PC-9 (cell line): ENCODE data around the gene SHANK1. TPM values are rescaled to one million over a fixed set of nuclear protein-coding genes. Genes with fewer than 3 reads are reported as not detected.

Experiments used
- BruUV-seq: library from RNA; stranded (reverse); fragments of 400-500 nt; replicated peaks from 2 replicates; lab custom pipeline; 2021; lab: Mats Ljungman, UMichigan
- CTCF ChIA-PET: fragments of 300-600 bp; sonication (Branson Sonifier 250); formaldehyde crosslinking; loops from one replicate; lab custom pipeline; 2022; ENCODE audit warnings: antibody characterized with exemption; lab: Charles Lee
- POLR2A ChIA-PET: fragments of 300-600 bp; sonication (Branson Sonifier 250); formaldehyde crosslinking; loops from one replicate; lab custom pipeline; 2022; ENCODE audit warnings: antibody characterized with exemption; ENCODE audit not compliant: unreplicated experiment; lab: Charles Lee
- DNase-seq, 2 experiments: peaks; one replicate each; pipeline versions ENCODE4 v3.0.0 to v3.0.0-alpha.2; 2015 to 2022; ENCODE audit warnings: mixed read lengths in 1 of 2
- H2AFZ ChIP-seq: fragments of 200-600 bp; sonication (generic); 2 replicates; pipeline ENCODE4 v1.8.1; 2017; ENCODE audit warnings: antibody characterized with exemption
- H3F3A ChIP-seq: fragments of 200-600 bp; sonication (generic); 2 replicates; pipeline ENCODE4 v1.8.1; 2017; ENCODE audit warnings: antibody characterized with exemption, mild to moderate bottlenecking, low read depth; ENCODE audit not compliant: insufficient read depth
- H3K27ac ChIP-seq: fragments of 200-600 bp; sonication (generic); 2 replicates; pipeline ENCODE4 v1.6.1; 2016; ENCODE audit warnings: mixed run types
- H3K27me3 ChIP-seq: fragments of 200-600 bp; sonication (generic); 2 replicates; pipeline ENCODE4 v1.6.1; 2016; ENCODE audit warnings: low read depth, mixed run types; ENCODE audit not compliant: insufficient read depth
- H3K36me3 ChIP-seq: fragments of 200-600 bp; sonication (generic); 2 replicates; pipeline ENCODE4 v1.6.1; 2016; ENCODE audit warnings: low read depth, mixed run types
- H3K4me1 ChIP-seq: fragments of 200-600 bp; sonication (generic); replicated peaks from 2 replicates; pipeline ENCODE4 v1.6.1; 2016; ENCODE audit warnings: mixed run types; ENCODE audit not compliant: insufficient read depth
- H3K4me2 ChIP-seq: fragments of 200-600 bp; sonication (generic); 2 replicates; pipeline ENCODE4 v1.6.1; 2017; ENCODE audit warnings: mixed run types
- H3K4me3 ChIP-seq: fragments of 200-600 bp; sonication (generic); 2 replicates; pipeline ENCODE4 v1.6.1; 2016; ENCODE audit warnings: mixed run types
- H3K79me2 ChIP-seq: fragments of 200-600 bp; sonication (generic); 2 replicates; pipeline ENCODE4 v1.6.1; 2017; ENCODE audit warnings: low read depth, mixed run types
- H3K9me2 ChIP-seq: fragments of 200-600 bp; sonication (generic); 2 replicates; pipeline ENCODE4 v1.8.1; 2017; ENCODE audit warnings: mild to moderate bottlenecking; ENCODE audit not compliant: insufficient read depth
- H3K9me3 ChIP-seq: fragments of 200-600 bp; sonication (generic); 2 replicates; pipeline ENCODE4 v1.8.1; 2016; ENCODE audit warnings: low read depth; ENCODE audit not compliant: insufficient read depth
- H4K20me1 ChIP-seq: fragments of 200-600 bp; sonication (generic); 2 replicates; pipeline ENCODE4 v1.8.1; 2017; ENCODE audit not compliant: insufficient read depth
- EZH2 ChIP-seq: fragments of 200-600 bp; sonication (generic); IDR thresholded peaks from 2 replicates; pipeline ENCODE4 v1.8.0; 2017; ENCODE audit warnings: antibody characterized with exemption, low read depth
- intact Hi-C: fragments of 100-400 bp; cut with micrococcal nuclease; formaldehyde crosslinking; loops from one replicate; pipeline ENCODE4 v1.10.0; 2022; ENCODE audit not compliant: unreplicated experiment
- total RNA-seq: library from RNA; stranded (reverse); gene quantifications from 2 replicates; pipeline ENCODE4 v1.2.3, GENCODE V29; 2021
- TF ChIP-seq, protein P1 (sequence below): fragments of 200-600 bp; sonication (generic); conservative IDR thresholded peaks from 2 replicates; pipeline ENCODE4 v1.6.1; 2017; ENCODE audit warnings: mixed run types, antibody characterized with exemption, mild to moderate bottlenecking, moderate library complexity

The SHANK1 gene
- total RNA-seq, 1 experiment from 2014 or later = not detected

DNA sequence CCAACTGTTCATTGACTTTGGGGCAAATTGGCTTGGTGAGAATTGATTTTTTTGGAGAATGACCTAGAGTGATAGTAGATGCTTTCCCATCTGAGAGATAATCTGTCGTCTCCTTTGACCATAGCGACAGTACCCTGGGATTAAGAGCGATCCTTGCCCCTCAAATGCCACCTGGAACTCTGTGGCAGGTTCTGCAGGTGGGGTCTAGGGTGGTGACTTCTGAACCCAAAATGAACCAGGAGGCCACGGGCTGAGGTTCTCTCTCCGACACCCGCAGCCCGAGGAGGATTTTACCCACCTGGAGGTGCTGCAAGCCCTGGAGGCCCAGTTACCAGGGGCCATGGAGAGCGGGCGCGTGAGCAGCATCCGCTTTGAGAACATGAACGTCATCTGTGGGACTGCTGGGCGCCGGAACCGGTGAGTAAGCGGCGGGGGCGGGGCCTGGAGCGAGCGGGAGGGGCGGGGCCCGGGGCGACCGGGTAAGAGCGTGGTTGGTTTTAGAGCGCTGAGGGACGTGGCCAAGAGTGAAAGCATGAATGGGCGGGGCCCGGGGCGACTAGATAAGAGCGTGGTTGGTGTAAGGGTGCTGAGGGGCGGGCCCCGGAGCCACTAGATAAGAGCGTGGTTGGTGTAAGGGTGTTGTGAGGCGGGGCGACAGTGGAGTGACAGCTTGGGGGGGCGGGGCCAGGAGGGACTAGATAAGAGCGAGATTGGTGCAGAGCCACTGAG, 61.7 kb downstream of the SHANK1 start:
- Histone ChIP-seq H3K79me2 (no peaks in the 10 kb centered on the region), H3F3A (no peaks in the 10 kb centered on the region), H3K36me3 (no peaks in the 10 kb centered on the region), H3K27me3 (peaks cover 77% of the 10 kb centered on the region), H3K4me3 (no peak overlapping the region), H3K9me3 (no peaks in the 10 kb centered on the region; the same call in 1 of the 2 replicates), H3K27ac (no peak overlapping the region), H3K9me2 (no peaks in the 10 kb centered on the region), H2AFZ (no peak overlapping the region), H3K4me2 (no peak overlapping the region), H3K4me1 (no peaks in the 10 kb centered on the region), H4K20me1 (no peaks in the 10 kb centered on the region)
- ChIA-PET CTCF (no interaction called here), POLR2A (no interaction called here)
- no TSS peak for BruUV-seq
- peak in 1 of 2 experiments; percentile 15 for DNase-seq
- TF ChIP-seq, protein P1, sequence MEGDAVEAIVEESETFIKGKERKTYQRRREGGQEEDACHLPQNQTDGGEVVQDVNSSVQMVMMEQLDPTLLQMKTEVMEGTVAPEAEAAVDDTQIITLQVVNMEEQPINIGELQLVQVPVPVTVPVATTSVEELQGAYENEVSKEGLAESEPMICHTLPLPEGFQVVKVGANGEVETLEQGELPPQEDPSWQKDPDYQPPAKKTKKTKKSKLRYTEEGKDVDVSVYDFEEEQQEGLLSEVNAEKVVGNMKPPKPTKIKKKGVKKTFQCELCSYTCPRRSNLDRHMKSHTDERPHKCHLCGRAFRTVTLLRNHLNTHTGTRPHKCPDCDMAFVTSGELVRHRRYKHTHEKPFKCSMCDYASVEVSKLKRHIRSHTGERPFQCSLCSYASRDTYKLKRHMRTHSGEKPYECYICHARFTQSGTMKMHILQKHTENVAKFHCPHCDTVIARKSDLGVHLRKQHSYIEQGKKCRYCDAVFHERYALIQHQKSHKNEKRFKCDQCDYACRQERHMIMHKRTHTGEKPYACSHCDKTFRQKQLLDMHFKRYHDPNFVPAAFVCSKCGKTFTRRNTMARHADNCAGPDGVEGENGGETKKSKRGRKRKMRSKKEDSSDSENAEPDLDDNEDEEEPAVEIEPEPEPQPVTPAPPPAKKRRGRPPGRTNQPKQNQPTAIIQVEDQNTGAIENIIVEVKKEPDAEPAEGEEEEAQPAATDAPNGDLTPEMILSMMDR = no peak
- no peak for TF ChIP-seq EZH2
- intact Hi-C loops = no loop called here

DNA sequence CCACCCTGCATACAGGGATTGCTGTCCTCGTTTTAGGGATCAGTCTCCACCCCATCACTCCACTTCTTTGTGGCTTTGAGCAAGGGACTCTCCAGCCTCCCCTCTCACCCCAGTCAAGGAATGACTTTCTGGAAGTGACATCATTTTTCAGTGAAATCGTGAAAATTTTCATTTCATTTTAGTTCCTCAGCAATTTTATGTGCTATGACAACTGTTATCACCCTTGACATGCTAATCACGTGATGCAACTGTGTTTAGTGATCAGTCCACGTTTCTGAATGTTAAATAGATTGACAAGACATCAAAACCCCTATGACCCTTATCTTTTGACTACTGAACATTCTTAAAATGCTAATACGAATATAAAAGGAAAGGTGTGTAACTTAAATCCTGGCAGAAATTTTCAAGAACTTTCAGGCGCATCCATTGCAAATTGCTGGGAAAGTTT, 62.4 kb downstream of the SHANK1 start:
- Histone ChIP-seq H4K20me1 (no peaks in the 10 kb centered on the region), H3K79me2 (no peaks in the 10 kb centered on the region), H3F3A (no peaks in the 10 kb centered on the region), H3K9me2 (no peaks in the 10 kb centered on the region), H3K4me1 (no peaks in the 10 kb centered on the region), H3K4me2 (no peak overlapping the region), H3K9me3 (no peaks in the 10 kb centered on the region; the same call in 1 of the 2 replicates), H3K4me3 (no peak overlapping the region), H2AFZ (no peak overlapping the region), H3K36me3 (no peaks in the 10 kb centered on the region), H3K27me3 (peaks cover 77% of the 10 kb centered on the region), H3K27ac (no peak overlapping the region)
- TF ChIP-seq, protein P1 = no peak
- no peak for TF ChIP-seq EZH2
- intact Hi-C loops = no loop called here
- DNase-seq = no peak
- no TSS peak for BruUV-seq
- ChIA-PET CTCF (no interaction called here), POLR2A (no interaction called here)

DNA sequence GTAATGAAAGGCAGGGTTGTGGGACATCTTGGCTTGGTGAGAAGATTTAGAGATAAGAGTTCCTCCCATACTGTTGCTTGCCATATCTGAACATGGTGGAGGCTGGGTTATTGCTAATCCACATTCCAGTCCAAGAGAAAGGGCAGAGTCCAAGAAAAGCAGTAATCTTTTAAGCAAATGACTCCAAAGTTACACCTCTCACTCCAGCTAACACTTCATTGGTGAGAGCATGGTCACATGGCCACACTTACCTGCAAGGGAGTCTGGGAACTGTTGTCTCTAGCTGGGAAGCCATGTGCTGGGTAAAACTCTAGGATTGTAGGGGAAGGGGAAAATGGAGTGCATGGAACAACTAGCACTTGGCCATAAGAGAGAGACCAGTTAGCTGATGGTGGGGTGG, 64.7 kb downstream of the SHANK1 start:
- no peak overlapping the region for H2AFZ ChIP-seq
- TF ChIP-seq EZH2 = no peak
- TF ChIP-seq, protein P1 = no peak
- intact Hi-C loops = no loop called here
- H3K9me2 ChIP-seq = no peaks in the 10 kb centered on the region
- no peak overlapping the region for H3K4me3 ChIP-seq
- H3K4me2 ChIP-seq = no peak overlapping the region
- no peaks in the 10 kb centered on the region for H4K20me1 ChIP-seq
- H3K79me2 ChIP-seq = no peaks in the 10 kb centered on the region
- no peak overlapping the region for H3K27ac ChIP-seq
- peaks cover 81% of the 10 kb centered on the region for H3K27me3 ChIP-seq
- H3K4me1 ChIP-seq = no peaks in the 10 kb centered on the region
- CTCF ChIA-PET = no interaction called here
- POLR2A ChIA-PET = no interaction called here
- no peak for DNase-seq
- no peaks in the 10 kb centered on the region for H3F3A ChIP-seq
- H3K9me3 ChIP-seq = no peaks in the 10 kb centered on the region; the same call in 1 of the 2 replicates
- no TSS peak for BruUV-seq
- H3K36me3 ChIP-seq = no peaks in the 10 kb centered on the region
